GM12873 (cell line): Measurements from ENCODE around the gene ZNF549.

ENCODE experiments used
- CTCF ChIP-seq: IDR thresholded peaks from 2 replicates; pipeline ENCODE4 v1.5.1; 2012; ENCODE audit warnings: low read depth, mild to moderate bottlenecking, moderate library complexity, low read length, control low read depth; ENCODE audit not compliant: insufficient read depth; ENCODE audit errors: missing control alignments

ZNF549 gene

GRCh38 chr19:57606931-57607330, 79.8 kb downstream of the ZNF549 start:
- TF ChIP-seq CTCF: no peak
